ENCODE data around the gene ALDH3A1. TPM values are rescaled to one million over a fixed set of nuclear protein-coding genes. Genes with fewer than 3 reads are reported as not detected.

Gene ALDH3A1
- total RNA-seq, 2 donors from 2014 or later, result 0.42 to 0.44 TPM

- Histone ChIP-seq H3K4me1 (ENCODE audit: control insufficient read depth, insufficient read depth, low read length) (no peaks in the 10 kb centered on the region), H3K27ac (ENCODE audit: low read depth, low read length) (no peak overlapping the region), H3K9me3 (ENCODE audit: control insufficient read depth, low read length) (no peaks in the 10 kb centered on the region), H3K36me3 (ENCODE audit: control insufficient read depth, insufficient read depth, low read length) (no peaks in the 10 kb centered on the region), H3K9ac (ENCODE audit: extremely low read depth, low read length, poor library complexity, severe bottlenecking) (no peak overlapping the region), H3K27me3 (ENCODE audit: control insufficient read depth, insufficient read depth, low read length, poor library complexity, severe bottlenecking) (no peaks in the 10 kb centered on the region), H3K4me3 (ENCODE audit: low read length) (no peak overlapping the region)
- peak; percentile 46 for DNase-seq
- 93 to 100% methylated on average over 8 to 10 of the region's 10 CpGs for WGBS, 2 experiments (ENCODE audit: insufficient coverage in 1 of 2, insufficient read length in 1 of 2)
- Mint-ChIP-seq H3K27ac (no peak overlapping the region), H3K36me3 (ENCODE audit: low read depth) (no peaks in the 10 kb centered on the region), H3K9me3 (no peaks in the 10 kb centered on the region), H3K4me1 (peaks cover 11% of the 10 kb centered on the region), H3K4me3 (no peak overlapping the region), H3K27me3 (ENCODE audit: insufficient read depth) (no peaks in the 10 kb centered on the region)
- TF ChIP-seq CTCF (conservative IDR thresholded peaks at IDR 0.05), result no peak
Observed at GRCh38 chr17:19717411-19717908, 30.6 kb downstream of the ALDH3A1 start.

GRCh38 chr17:19717031-19717360 is 31.1 kb downstream of the ALDH3A1 start:
- no peak for DNase-seq
- no peak for TF ChIP-seq CTCF (conservative IDR thresholded peaks at IDR 0.05)
- no peaks in the 10 kb centered on the region for H3K36me3 ChIP-seq (ENCODE audit: control insufficient read depth, insufficient read depth, low read length)
- H3K4me1 ChIP-seq (ENCODE audit: control insufficient read depth, insufficient read depth, low read length), result no peaks in the 10 kb centered on the region
- no peaks in the 10 kb centered on the region for H3K36me3 Mint-ChIP-seq (ENCODE audit: low read depth)
- H3K27ac ChIP-seq (ENCODE audit: low read depth, low read length), result no peak overlapping the region
- H3K4me3 Mint-ChIP-seq, result no peak overlapping the region
- no peaks in the 10 kb centered on the region for H3K9me3 ChIP-seq (ENCODE audit: control insufficient read depth, low read length)
- H3K9ac ChIP-seq (ENCODE audit: extremely low read depth, low read length, poor library complexity, severe bottlenecking), result no peak overlapping the region
- H3K27ac Mint-ChIP-seq, result no peak overlapping the region
- H3K4me1 Mint-ChIP-seq, result peaks cover 11% of the 10 kb centered on the region
- H3K27me3 ChIP-seq (ENCODE audit: control insufficient read depth, insufficient read depth, low read length, poor library complexity, severe bottlenecking), result no peaks in the 10 kb centered on the region
- no peak overlapping the region for H3K4me3 ChIP-seq (ENCODE audit: low read length)
- no peaks in the 10 kb centered on the region for H3K27me3 Mint-ChIP-seq (ENCODE audit: insufficient read depth)
- WGBS, 2 experiments (ENCODE audit: insufficient coverage in 1 of 2, insufficient read length in 1 of 2), result 86 to 95% methylated on average over 3 to 7 of the region's 7 CpGs
- no peaks in the 10 kb centered on the region for H3K9me3 Mint-ChIP-seq

- 83 to 86% methylated on average over 6 to 13 of the region's 13 CpGs for WGBS, 2 experiments (ENCODE audit: insufficient coverage in 1 of 2, insufficient read length in 1 of 2)
- no peaks in the 10 kb centered on the region for H3K27me3 Mint-ChIP-seq (ENCODE audit: insufficient read depth)
- DNase-seq, result peak; percentile 66
- no peaks in the 10 kb centered on the region for H3K9me3 ChIP-seq (ENCODE audit: control insufficient read depth, low read length)
- H3K27me3 ChIP-seq (ENCODE audit: control insufficient read depth, insufficient read depth, low read length, poor library complexity, severe bottlenecking), result no peaks in the 10 kb centered on the region
- no peaks in the 10 kb centered on the region for H3K4me1 ChIP-seq (ENCODE audit: control insufficient read depth, insufficient read depth, low read length)
- no peak within 1 kb of the TSS for H3K27ac Mint-ChIP-seq
- H3K4me3 Mint-ChIP-seq, result no peak within 1 kb of the TSS
- no peak for TF ChIP-seq CTCF (conservative IDR thresholded peaks at IDR 0.05)
- H3K36me3 ChIP-seq (ENCODE audit: control insufficient read depth, insufficient read depth, low read length), result no peaks in the 10 kb centered on the region
- no peak within 1 kb of the TSS for H3K4me3 ChIP-seq (ENCODE audit: low read length)
- peaks cover 11% of the 10 kb centered on the region for H3K4me1 Mint-ChIP-seq
- H3K9ac ChIP-seq (ENCODE audit: extremely low read depth, low read length, poor library complexity, severe bottlenecking), result no peak within 1 kb of the TSS
- H3K9me3 Mint-ChIP-seq, result no peaks in the 10 kb centered on the region
- no peaks in the 10 kb centered on the region for H3K36me3 Mint-ChIP-seq (ENCODE audit: low read depth)
- H3K27ac ChIP-seq (ENCODE audit: low read depth, low read length), result no peak within 1 kb of the TSS
Observed at GRCh38 chr17:19716108-19717030, 31.7 kb downstream of the ALDH3A1 start, which contains the start of gene SLC47A2. SLC47A2 (minus strand) TSS chr17:19716584; CDS start chr17:19716555, 29 bp downstream.
